ENCODE results near the gene RXFP1.

DNA sequence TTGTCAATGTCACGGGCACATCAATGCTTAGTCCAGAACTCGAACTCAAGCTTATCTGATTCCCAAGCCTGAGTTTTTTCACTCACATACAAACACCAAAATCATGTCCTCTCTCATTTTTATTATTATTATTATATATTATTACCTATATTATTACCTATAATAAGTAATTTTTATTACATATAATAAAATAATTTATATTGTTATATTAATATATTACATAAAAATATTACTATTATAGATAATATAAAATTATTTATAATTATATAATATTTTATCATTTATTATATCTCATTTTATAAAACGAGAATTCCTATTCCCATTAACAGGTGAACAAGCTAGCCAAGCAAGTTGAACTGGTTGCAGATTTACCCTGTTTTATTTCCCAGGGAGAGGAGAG, 13.0 kb downstream of the RXFP1 start:
- TF ChIP-seq, protein P1, sequence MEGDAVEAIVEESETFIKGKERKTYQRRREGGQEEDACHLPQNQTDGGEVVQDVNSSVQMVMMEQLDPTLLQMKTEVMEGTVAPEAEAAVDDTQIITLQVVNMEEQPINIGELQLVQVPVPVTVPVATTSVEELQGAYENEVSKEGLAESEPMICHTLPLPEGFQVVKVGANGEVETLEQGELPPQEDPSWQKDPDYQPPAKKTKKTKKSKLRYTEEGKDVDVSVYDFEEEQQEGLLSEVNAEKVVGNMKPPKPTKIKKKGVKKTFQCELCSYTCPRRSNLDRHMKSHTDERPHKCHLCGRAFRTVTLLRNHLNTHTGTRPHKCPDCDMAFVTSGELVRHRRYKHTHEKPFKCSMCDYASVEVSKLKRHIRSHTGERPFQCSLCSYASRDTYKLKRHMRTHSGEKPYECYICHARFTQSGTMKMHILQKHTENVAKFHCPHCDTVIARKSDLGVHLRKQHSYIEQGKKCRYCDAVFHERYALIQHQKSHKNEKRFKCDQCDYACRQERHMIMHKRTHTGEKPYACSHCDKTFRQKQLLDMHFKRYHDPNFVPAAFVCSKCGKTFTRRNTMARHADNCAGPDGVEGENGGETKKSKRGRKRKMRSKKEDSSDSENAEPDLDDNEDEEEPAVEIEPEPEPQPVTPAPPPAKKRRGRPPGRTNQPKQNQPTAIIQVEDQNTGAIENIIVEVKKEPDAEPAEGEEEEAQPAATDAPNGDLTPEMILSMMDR (conservative IDR thresholded peaks at IDR 0.05): no peak
- no peak for TF ChIP-seq ZFX (IDR thresholded peaks at IDR 0.05)

Measured in C4-2B (cell line).